Right lobe of liver (tissue), 6 donors: ENCODE results near the gene SDF4. TPM values are rescaled to one million over a fixed set of nuclear protein-coding genes. Genes with fewer than 3 reads are reported as not detected.

Source experiments
- ATAC-seq, 4 donors: fragments of 200-7000 bp; cut with Tn5 transposase; one replicate each; pipeline ENCODE4 v1.9.1; 2020; ENCODE audit warnings: mild to moderate bottlenecking in 4 of 4, moderate library complexity in 4 of 4
- DNase-seq, 3 donors: peaks; one replicate each; pipeline ENCODE4 v3.0.0-alpha.2; 2020
- H3K27ac ChIP-seq, 3 donors: fragments of 200-600 bp; one replicate each; pipeline ENCODE4 v1.8.0; 2022
- H3K27me3 ChIP-seq, 2 donors: fragments of 200-600 bp; one replicate each; pipeline ENCODE4 v1.8.0; 2022
- H3K36me3 ChIP-seq, 4 donors: fragments of 200-600 bp; sonication (generic) in 1 of 4; one replicate each; pipeline versions ENCODE4 v1.5.1 to v1.8.0; 2017 to 2022; ENCODE audit warnings: control low read depth in 1 of 4
- H3K4me1 ChIP-seq, 4 donors: fragments of 200-600 bp; sonication (generic) in 1 of 4; one replicate each; pipeline versions ENCODE4 v1.5.1 to v1.8.0; 2017 to 2022; ENCODE audit warnings: control low read depth in 1 of 4
- H3K4me3 ChIP-seq, 3 donors: fragments of 200-600 bp; one replicate each; pipeline ENCODE4 v1.8.0; 2022
- H3K9me3 ChIP-seq, 4 donors: fragments of 200-600 bp; sonication (generic) in 1 of 4; one replicate each; pipeline versions ENCODE4 v1.5.1 to v1.8.0; 2017 to 2022; ENCODE audit warnings: control low read depth in 1 of 4
- CTCF ChIP-seq, 4 donors: fragments of 200-600 bp in 3 of 4; fragments of 450-650 bp in 1 of 4; IDR thresholded peaks; one replicate each; pipeline versions ENCODE4 v1.5.1 to v1.8.0; 2016 to 2022; ENCODE audit warnings: antibody characterized with exemption in 4 of 4, mild to moderate bottlenecking in 2 of 4
- POLR2A ChIP-seq: fragments of 450-650 bp; IDR thresholded peaks from one replicate; pipeline ENCODE4 v1.6.1; 2017; ENCODE audit warnings: antibody characterized with exemption, mild to moderate bottlenecking
- WGBS: methylation state at CpG from one replicate; pipeline ENCODE4 v1.1.6; 2018; ENCODE audit warnings: low coverage, low lambda C conversion rate; ENCODE audit not compliant: insufficient coverage; ENCODE audit errors: missing lambda C conversion rate; 5-methylcytosine and 5-hydroxymethylcytosine counted together
- intact Hi-C, 2 donors: fragments of 100-400 bp; cut with DNase I; formaldehyde crosslinking; loops; one replicate each; pipeline versions ENCODE4 v1.11.2 to v1.14.1; 2022
- total RNA-seq, 6 experiments: library from RNA; depleted of rRNA in 2 of 6; stranded (reverse); fragments of >200 nt in 2 of 6; fragmentation: NEBNext Ultra II Directional in 3 of 6; extraction: Animal tissue kit (Norgen Biotek cat#: 25700) in 3 of 6; gene quantifications; one replicate each; pipeline versions ENCODE4 v1.1.0 to v1.2.4, GENCODE V29; 2016 to 2023
- donor health status: DM: no; HTN: yes; CAD: no.
- donor health status: DM: no; HTN: no; CAD: no.
- donor health status: DM: no; HTN: no; CAD: no.
- donor health status: DM: no; HTN: yes; CAD: no.
- donor health status: DM: no; HTN: yes; CAD: no.

Gene SDF4
- total RNA-seq, 6 experiments from 2014 or later, result 112 to 148 (median 142) TPM

DNA sequence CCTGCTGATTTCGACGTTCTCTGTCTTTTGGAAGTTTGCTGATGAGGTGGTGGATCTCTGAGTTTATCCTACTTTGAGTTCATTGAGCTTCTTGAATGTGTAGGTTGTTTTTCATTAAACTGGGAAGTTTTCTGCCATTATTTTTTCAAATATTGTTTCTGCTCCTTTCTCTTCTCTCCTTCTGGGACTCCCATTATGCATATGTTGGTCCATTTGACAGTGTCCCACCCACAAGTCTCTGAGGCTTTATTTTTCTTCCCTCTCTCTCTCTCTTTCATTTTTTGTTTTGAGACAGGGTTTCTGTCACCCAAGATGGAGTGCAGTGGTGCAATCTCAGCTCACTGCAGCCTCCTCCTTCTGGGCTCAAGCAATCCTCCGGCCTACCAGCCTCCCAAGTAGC, 37.1 kb downstream of the SDF4 start:
- H3K4me1 ChIP-seq, result no peaks in the 10 kb centered on the region
- whole genome bisulfite sequencing, result 90% methylated on average over 3 of the region's 3 CpGs
- intact Hi-C loops, result no loop called here
- H3K27ac ChIP-seq, result no peak overlapping the region
- no peaks in the 10 kb centered on the region for H3K27me3 ChIP-seq
- DNase-seq, result no peak
- no peaks in the 10 kb centered on the region for H3K9me3 ChIP-seq
- H3K36me3 ChIP-seq, result no peaks in the 10 kb centered on the region
- no peak for TF ChIP-seq CTCF (IDR thresholded peaks at IDR 0.05)
- no peak for TF ChIP-seq POLR2A
- H3K4me3 ChIP-seq, result no peak overlapping the region
- ATAC-seq, result no peak

DNA sequence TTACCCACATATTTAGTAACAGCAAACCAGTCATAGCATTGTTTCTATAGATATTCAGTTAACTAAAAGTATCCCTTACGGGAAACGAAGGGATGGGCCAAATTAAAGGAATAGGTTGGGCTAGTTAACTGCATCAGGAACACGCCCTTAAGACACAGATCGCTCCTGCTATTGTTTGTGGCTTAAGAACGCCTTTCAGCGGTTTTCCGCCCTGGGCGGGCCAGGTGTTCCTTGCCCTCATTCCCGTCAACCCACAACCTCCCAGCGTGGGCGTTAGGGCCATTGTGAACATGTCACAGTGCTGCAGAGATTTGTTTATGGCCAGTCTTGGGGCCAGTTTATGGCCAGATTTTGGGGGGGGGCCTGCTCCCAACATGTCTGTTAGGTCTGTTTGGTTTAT, 40.1 kb downstream of the SDF4 start:
- H3K27me3 ChIP-seq, result no peaks in the 10 kb centered on the region
- no peak overlapping the region for H3K4me3 ChIP-seq
- peak in 1 of 3 donors; percentile 15 for DNase-seq
- no peaks in the 10 kb centered on the region for H3K9me3 ChIP-seq
- ATAC-seq, result no peak
- no peak for TF ChIP-seq CTCF (IDR thresholded peaks at IDR 0.05)
- no peak for TF ChIP-seq POLR2A
- H3K27ac ChIP-seq, result no peak overlapping the region
- WGBS, result 89% methylated on average over 9 of the region's 11 CpGs
- H3K4me1 ChIP-seq, result no peaks in the 10 kb centered on the region
- no peaks in the 10 kb centered on the region for H3K36me3 ChIP-seq
- intact Hi-C loops, result no loop called here

DNA sequence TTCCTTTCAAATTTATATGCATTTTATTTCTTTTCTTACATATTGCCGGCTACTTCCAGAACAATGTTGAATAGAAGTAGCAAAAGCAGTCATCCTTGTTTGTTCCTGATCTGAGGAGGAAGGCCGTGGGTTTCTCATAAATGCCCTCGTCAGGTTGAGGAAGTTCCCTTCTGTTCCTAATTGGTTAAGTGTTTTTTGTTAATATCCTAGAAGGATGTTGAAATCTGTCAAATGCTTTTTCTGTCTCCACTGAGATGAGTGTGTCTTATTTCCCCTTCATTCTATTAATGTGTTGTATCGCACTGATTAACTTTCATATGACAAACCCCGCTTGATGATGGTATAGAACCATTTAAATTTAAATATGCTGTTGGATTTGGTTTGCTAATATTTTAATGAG, 42.7 kb downstream of the SDF4 start:
- Histone ChIP-seq H3K36me3 (no peaks in the 10 kb centered on the region), H3K27me3 (no peaks in the 10 kb centered on the region), H3K27ac (no peak overlapping the region), H3K4me3 (no peak overlapping the region), H3K4me1 (no peaks in the 10 kb centered on the region), H3K9me3 (no peaks in the 10 kb centered on the region)
- 53% methylated on average over 5 of the region's 5 CpGs for WGBS
- no peak for DNase-seq
- ATAC-seq, result no peak
- TF ChIP-seq CTCF (IDR thresholded peaks at IDR 0.05) (no peak), POLR2A (no peak)
- intact Hi-C loops, result no loop called here

DNA sequence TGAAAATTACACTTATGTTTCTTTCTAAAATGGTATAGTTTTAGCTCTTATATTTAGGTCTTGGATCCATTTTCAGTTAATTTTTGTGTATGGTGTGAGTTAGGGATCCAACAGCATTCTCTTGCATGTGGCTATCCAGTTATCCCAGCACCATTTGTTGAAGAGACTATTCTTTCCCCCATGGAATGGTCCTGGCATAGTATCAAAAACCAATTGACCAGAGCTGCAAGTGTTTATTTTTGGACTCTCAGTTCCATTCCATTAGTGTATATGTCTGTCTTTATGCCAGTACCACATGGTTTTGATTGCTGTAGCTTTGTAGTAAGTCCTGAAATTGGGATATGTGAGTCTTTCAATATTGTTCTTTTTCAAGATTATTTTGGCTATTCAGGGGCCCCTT, 43.9 kb downstream of the SDF4 start:
- ATAC-seq (no peak), DNase-seq (no peak)
- Histone ChIP-seq H3K4me1 (no peaks in the 10 kb centered on the region), H3K27me3 (no peaks in the 10 kb centered on the region), H3K27ac (no peak overlapping the region), H3K36me3 (no peaks in the 10 kb centered on the region), H3K9me3 (no peaks in the 10 kb centered on the region), H3K4me3 (no peak overlapping the region)
- TF ChIP-seq POLR2A (no peak), CTCF (IDR thresholded peaks at IDR 0.05) (no peak)
- intact Hi-C loops, result no loop called here

- no peaks in the 10 kb centered on the region for H3K36me3 ChIP-seq
- H3K4me1 ChIP-seq, result no peaks in the 10 kb centered on the region
- 92% methylated on average over 6 of the region's 31 CpGs for WGBS
- no peak for ATAC-seq
- no peaks in the 10 kb centered on the region for H3K9me3 ChIP-seq
- no peak overlapping the region for H3K4me3 ChIP-seq
- intact Hi-C loops, result no loop called here
- TF ChIP-seq CTCF (IDR thresholded peaks at IDR 0.05) (no peak), POLR2A (no peak)
- peak in 2 of 3 donors; percentile 14 to 45 for DNase-seq
- H3K27me3 ChIP-seq, result no peaks in the 10 kb centered on the region
- H3K27ac ChIP-seq, result no peak overlapping the region
Observed at GRCh38 chr1:1185101-1185765, 46.6 kb downstream of the SDF4 start.
